Gastroesophageal sphincter (tissue), 4 donors: ENCODE measurements around the gene ANKRD66. TPM values are rescaled to one million over a fixed set of nuclear protein-coding genes. Genes with fewer than 3 reads are reported as not detected.
"Not testable (repeated sequence)": the region's sequence is repeated elsewhere in the genome, so short reads cannot be mapped to it uniquely, and the experiment has no call there.

Experiments used
- ATAC-seq: fragments of 150-250 bp; one replicate; pipeline ENCODE4 v1.9.1; 2016; ENCODE audit warnings: mild to moderate bottlenecking, moderate library complexity
- H3K27ac ChIP-seq, 4 donors: fragments of 200-600 bp; sonication (generic) in 3 of 4; 1 replicate in 3 of 4; 2 replicates in 1 of 4; pipeline ENCODE4 v1.5.1; 2016 to 2019
- H3K27me3 ChIP-seq: fragments of 200-600 bp; sonication (generic); one replicate; pipeline ENCODE4 v1.5.1; 2019
- H3K36me3 ChIP-seq, 2 donors: fragments of 200-600 bp; sonication (generic); one replicate each; pipeline ENCODE4 v1.5.1; 2019; ENCODE audit warnings: control low read depth in 1 of 2
- H3K4me1 ChIP-seq, 3 donors: fragments of 200-600 bp; sonication (generic); 1 replicate in 2 of 3; 2 replicates in 1 of 3; pipeline ENCODE4 v1.5.1; 2016 to 2019; ENCODE audit warnings: control low read depth in 2 of 3
- H3K4me3 ChIP-seq, 2 donors: fragments of 200-600 bp; sonication (generic); one replicate each; pipeline ENCODE4 v1.5.1; 2019; ENCODE audit warnings: mild to moderate bottlenecking in 1 of 2, moderate library complexity in 1 of 2
- H3K9me3 ChIP-seq, 3 donors: fragments of 200-600 bp; sonication (generic); one replicate each; pipeline ENCODE4 v1.5.1; 2017 to 2019; ENCODE audit warnings: control low read depth in 2 of 3
- CTCF ChIP-seq, 4 experiments: fragments of 200-600 bp in 2 of 4; fragments of 450-650 bp in 2 of 4; sonication (generic) in 1 of 4; IDR thresholded peaks; one replicate each; pipeline ENCODE4 v1.5.1; 2017 to 2019; ENCODE audit warnings: antibody characterized with exemption in 4 of 4, mild to moderate bottlenecking in 2 of 4, moderate library complexity in 2 of 4
- EP300 ChIP-seq: sonication (generic); formaldehyde crosslinking; IDR thresholded peaks from one replicate; pipeline ENCODE4 v1.6.1; 2017; ENCODE audit warnings: antibody characterized with exemption, mild to moderate bottlenecking
- POLR2A ChIP-seq, 2 donors: fragments of 450-650 bp; IDR thresholded peaks; one replicate each; pipeline ENCODE4 v1.6.1; 2017; ENCODE audit warnings: antibody characterized with exemption in 2 of 2, mild to moderate bottlenecking in 2 of 2, moderate library complexity in 1 of 2
- POLR2AphosphoS5 ChIP-seq: sonication (generic); formaldehyde crosslinking; IDR thresholded peaks from one replicate; pipeline ENCODE4 v1.6.1; 2017; ENCODE audit warnings: antibody characterized with exemption
- WGBS, 2 donors: methylation state at CpG; one replicate each; pipeline ENCODE4 v1.1.5; 2018; ENCODE audit warnings: low coverage in 1 of 2; 5-methylcytosine and 5-hydroxymethylcytosine counted together
- total RNA-seq, 4 donors: library from RNA; depleted of rRNA; stranded (reverse); fragments of >200 nt; gene quantifications; one replicate each; pipeline ENCODE4 v1.1.0, GENCODE V29; 2016

The ANKRD66 gene
- total RNA-seq, 4 donors from 2014 or later, result 0.15 TPM; not detected in 3

- peaks cover 0 to 8% (median 0%) of the 10 kb centered on the region in 3 donors for H3K9me3 ChIP-seq
- no peaks in the 10 kb centered on the region for H3K27me3 ChIP-seq
- no peak overlapping the region for H3K4me3 ChIP-seq
- no peak overlapping the region for H3K27ac ChIP-seq
- 100% methylated on average over 1 of the region's 1 CpG for WGBS, 2 donors
- no peaks in the 10 kb centered on the region for H3K36me3 ChIP-seq
- TF ChIP-seq POLR2AphosphoS5 (no peak), POLR2A (IDR thresholded peaks at IDR 0.05) (no peak), EP300 (no peak), CTCF (IDR thresholded peaks at IDR 0.05) (no peak)
- ATAC-seq, result no peak
- H3K4me1 ChIP-seq, result no peaks in the 10 kb centered on the region
These were observed 25.3 kb downstream of the ANKRD66 start for GRCh38 chr6:46772016-46772415.

GRCh38 chr6:46772762-46773161 is 26.0 kb downstream of the ANKRD66 start:
- Histone ChIP-seq H3K27me3 (no peaks in the 10 kb centered on the region), H3K9me3 (peaks cover 0 to under 1% (median 0%) of the 10 kb centered on the region in 3 donors), H3K27ac (peak overlapping the region in 1 of 4 donors; percentile 7), H3K36me3 (no peaks in the 10 kb centered on the region), H3K4me1 (no peaks in the 10 kb centered on the region), H3K4me3 (no peak overlapping the region)
- peak; percentile 75 for ATAC-seq
- no peak for TF ChIP-seq EP300
- no peak for TF ChIP-seq POLR2AphosphoS5
- WGBS, 2 donors, result 75 to 92% methylated on average over 2 of the region's 2 CpGs

GRCh38 chr6:46773201-46773855 is 26.6 kb downstream of the ANKRD66 start:
- Histone ChIP-seq H3K27me3 (no peaks in the 10 kb centered on the region), H3K27ac (no peak overlapping the region), H3K36me3 (no peaks in the 10 kb centered on the region), H3K9me3 (no peaks in the 10 kb centered on the region), H3K4me3 (no peak overlapping the region), H3K4me1 (no peaks in the 10 kb centered on the region)
- 46 to 75% methylated on average over 1 of the region's 1 CpG for WGBS, 2 donors
- ATAC-seq, result no peak
- TF ChIP-seq POLR2A (IDR thresholded peaks at IDR 0.05) (no peak), EP300 (no peak), POLR2AphosphoS5 (no peak), CTCF (IDR thresholded peaks at IDR 0.05) (no peak)

GRCh38 chr6:46774736-46775135 is 28.0 kb downstream of the ANKRD66 start:
- WGBS, 2 donors, result no CpG with 5 or more reads among the region's 24 CpGs
- not testable (repeated sequence) for ATAC-seq, H3K4me1 ChIP-seq, H3K4me3 ChIP-seq, H3K27me3 ChIP-seq, H3K9me3 ChIP-seq, H3K27ac ChIP-seq, H3K36me3 ChIP-seq

GRCh38 chr6:46776070-46776712 is 29.5 kb downstream of the ANKRD66 start:
- H3K36me3 ChIP-seq, result no peaks in the 10 kb centered on the region
- no peaks in the 10 kb centered on the region for H3K9me3 ChIP-seq
- H3K27me3 ChIP-seq, result no peaks in the 10 kb centered on the region
- WGBS, 2 donors, result 76 to 83% methylated on average over 3 of the region's 5 CpGs
- ATAC-seq, result no peak
- H3K4me3 ChIP-seq, result no peak overlapping the region
- TF ChIP-seq POLR2A (IDR thresholded peaks at IDR 0.05) (no peak), POLR2AphosphoS5 (no peak), EP300 (no peak), CTCF (IDR thresholded peaks at IDR 0.05) (no peak)
- no peaks in the 10 kb centered on the region for H3K4me1 ChIP-seq
- no peak overlapping the region for H3K27ac ChIP-seq
